Measurements from ENCODE around the gene EFHD2. TPM values are rescaled to one million over a fixed set of nuclear protein-coding genes. Genes with fewer than 3 reads are reported as not detected.

Gene EFHD2
- total RNA-seq, 2 donors from 2014 or later = 36.0 to 71.3 TPM

DNA sequence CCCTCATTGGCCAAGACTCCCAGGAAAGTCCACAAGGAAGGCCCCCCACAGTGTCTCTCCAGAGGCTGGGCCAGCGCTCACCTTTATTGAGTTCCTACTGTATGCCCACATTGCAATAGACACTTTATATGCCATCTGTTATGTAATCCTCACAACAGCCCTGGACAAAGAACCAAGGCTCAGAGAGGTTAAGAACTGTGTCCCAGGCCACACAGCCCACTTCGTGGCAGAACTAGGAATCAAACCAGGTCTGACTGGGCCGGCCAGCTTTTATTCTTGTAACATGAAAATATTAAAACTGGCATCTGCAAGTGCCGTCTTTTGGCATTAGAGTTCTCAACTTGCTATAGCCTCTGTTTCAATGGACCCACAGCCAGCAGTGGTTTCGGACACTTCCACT, 33.1 kb downstream of the EFHD2 start:
- TF ChIP-seq, protein P1, sequence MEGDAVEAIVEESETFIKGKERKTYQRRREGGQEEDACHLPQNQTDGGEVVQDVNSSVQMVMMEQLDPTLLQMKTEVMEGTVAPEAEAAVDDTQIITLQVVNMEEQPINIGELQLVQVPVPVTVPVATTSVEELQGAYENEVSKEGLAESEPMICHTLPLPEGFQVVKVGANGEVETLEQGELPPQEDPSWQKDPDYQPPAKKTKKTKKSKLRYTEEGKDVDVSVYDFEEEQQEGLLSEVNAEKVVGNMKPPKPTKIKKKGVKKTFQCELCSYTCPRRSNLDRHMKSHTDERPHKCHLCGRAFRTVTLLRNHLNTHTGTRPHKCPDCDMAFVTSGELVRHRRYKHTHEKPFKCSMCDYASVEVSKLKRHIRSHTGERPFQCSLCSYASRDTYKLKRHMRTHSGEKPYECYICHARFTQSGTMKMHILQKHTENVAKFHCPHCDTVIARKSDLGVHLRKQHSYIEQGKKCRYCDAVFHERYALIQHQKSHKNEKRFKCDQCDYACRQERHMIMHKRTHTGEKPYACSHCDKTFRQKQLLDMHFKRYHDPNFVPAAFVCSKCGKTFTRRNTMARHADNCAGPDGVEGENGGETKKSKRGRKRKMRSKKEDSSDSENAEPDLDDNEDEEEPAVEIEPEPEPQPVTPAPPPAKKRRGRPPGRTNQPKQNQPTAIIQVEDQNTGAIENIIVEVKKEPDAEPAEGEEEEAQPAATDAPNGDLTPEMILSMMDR (IDR thresholded peaks at IDR 0.05) = no peak
- H3K36me3 ChIP-seq = no peaks in the 10 kb centered on the region
- H3K4me3 ChIP-seq = no peak overlapping the region
- ATAC-seq (ENCODE audit: insufficient number of reproducible peaks, low FRiP score, low read depth) = no peak
- no peak overlapping the region for H3K27ac ChIP-seq
- H3K9me3 ChIP-seq = no peaks in the 10 kb centered on the region
- no peaks in the 10 kb centered on the region for H3K27me3 ChIP-seq (replicated peaks; ENCODE audit: insufficient read depth)
- H3K4me1 ChIP-seq (ENCODE audit: control insufficient read depth in 1 of 2, low read depth in 2 of 2) = no peaks in the 10 kb centered on the region
- DNase-seq (ENCODE audit: low spot score) = no peak

DNA sequence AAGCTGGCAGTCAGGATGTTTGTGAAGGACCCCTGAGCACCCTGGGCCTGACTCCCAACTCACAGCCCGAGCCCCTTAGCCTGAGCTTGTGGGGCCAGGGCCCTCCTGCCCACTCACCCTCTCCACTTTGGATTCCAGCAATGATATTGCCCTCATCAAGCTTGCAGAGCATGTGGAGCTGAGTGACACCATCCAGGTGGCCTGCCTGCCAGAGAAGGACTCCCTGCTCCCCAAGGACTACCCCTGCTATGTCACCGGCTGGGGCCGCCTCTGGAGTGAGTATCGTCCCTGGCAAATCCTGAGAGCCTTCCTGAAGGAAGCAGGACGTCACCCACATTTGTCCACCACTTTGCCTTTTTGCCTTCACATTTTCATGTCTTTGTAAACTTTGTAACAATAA, 33.6 kb downstream of the EFHD2 start:
- H3K9me3 ChIP-seq = no peaks in the 10 kb centered on the region
- DNase-seq (ENCODE audit: low spot score) (no peak), ATAC-seq (ENCODE audit: insufficient number of reproducible peaks, low FRiP score, low read depth) (no peak)
- no peak overlapping the region for H3K4me3 ChIP-seq
- no peaks in the 10 kb centered on the region for H3K36me3 ChIP-seq
- H3K27me3 ChIP-seq (replicated peaks; ENCODE audit: insufficient read depth) = no peaks in the 10 kb centered on the region
- TF ChIP-seq, protein P1 (IDR thresholded peaks at IDR 0.05) = no peak
- H3K4me1 ChIP-seq (ENCODE audit: control insufficient read depth in 1 of 2, low read depth in 2 of 2) = no peaks in the 10 kb centered on the region
- H3K27ac ChIP-seq = no peak overlapping the region

- Histone ChIP-seq H3K27ac (no peak overlapping the region), H3K27me3 (replicated peaks; ENCODE audit: insufficient read depth) (no peaks in the 10 kb centered on the region), H3K9me3 (no peaks in the 10 kb centered on the region), H3K4me1 (ENCODE audit: control insufficient read depth in 1 of 2, low read depth in 2 of 2) (no peaks in the 10 kb centered on the region), H3K36me3 (no peaks in the 10 kb centered on the region), H3K4me3 (no peak overlapping the region)
- TF ChIP-seq, protein P1 (IDR thresholded peaks at IDR 0.05) = no peak
- no peak for DNase-seq (ENCODE audit: low spot score)
- no peak for ATAC-seq (ENCODE audit: insufficient number of reproducible peaks, low FRiP score, low read depth)
These were observed 35.0 kb downstream of the EFHD2 start for GRCh38 chr1:15444468-15445389.

DNA sequence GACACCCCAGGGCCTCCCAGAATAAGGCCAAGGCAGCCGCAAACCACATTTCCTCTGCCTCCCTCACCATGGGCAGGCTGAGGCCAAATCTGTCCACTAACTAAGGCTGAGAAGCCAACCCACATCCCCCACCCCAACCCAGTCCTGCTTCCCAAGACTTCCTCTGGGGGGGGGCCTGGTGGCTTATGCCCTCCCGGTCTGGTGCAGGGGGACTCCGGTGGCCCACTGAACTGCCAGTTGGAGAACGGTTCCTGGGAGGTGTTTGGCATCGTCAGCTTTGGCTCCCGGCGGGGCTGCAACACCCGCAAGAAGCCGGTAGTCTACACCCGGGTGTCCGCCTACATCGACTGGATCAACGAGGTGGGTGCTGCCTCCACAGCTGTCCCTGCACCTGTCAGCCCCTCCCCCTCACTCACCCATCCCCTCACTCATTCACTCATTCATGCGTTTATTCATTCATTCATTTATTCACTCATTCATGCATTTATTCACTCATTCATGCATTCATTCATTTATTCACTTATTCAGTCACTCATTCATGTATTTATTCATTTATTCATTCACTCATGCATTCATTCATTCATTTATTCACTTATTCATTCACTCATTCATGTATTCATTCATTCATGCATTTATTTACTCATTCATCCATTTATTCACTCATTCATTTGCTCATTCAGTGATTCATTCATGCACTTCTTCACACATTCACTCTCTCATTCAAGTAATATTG, 35.9 kb downstream of the EFHD2 start:
- no peaks in the 10 kb centered on the region for H3K27me3 ChIP-seq (replicated peaks; ENCODE audit: insufficient read depth)
- ATAC-seq (ENCODE audit: insufficient number of reproducible peaks, low FRiP score, low read depth) = no peak
- TF ChIP-seq, protein P1 (IDR thresholded peaks at IDR 0.05) = no peak

DNA sequence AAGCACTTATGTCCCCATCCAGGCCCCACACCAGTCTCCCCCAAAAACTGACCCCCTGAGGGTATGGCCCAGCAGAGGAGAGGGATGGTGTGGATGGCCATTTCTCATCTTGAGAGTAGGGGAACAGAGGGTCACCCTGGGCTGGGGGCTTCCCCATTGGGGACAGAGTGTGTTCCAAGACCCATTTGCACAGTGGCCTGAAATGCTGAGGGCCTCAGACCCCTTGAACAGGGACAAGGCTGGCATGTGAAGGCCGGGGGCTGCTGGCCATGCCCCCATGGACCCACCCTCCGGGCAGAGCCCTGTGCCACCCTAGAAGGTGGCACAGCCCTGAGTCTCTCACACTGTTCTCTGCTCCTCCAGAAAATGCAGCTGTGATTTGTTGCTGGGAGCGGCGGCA, 36.5 kb downstream of the EFHD2 start:
- no peak overlapping the region for H3K27ac ChIP-seq
- DNase-seq (ENCODE audit: low spot score) = no peak
- TF ChIP-seq, protein P1 (IDR thresholded peaks at IDR 0.05) = no peak
- no peaks in the 10 kb centered on the region for H3K27me3 ChIP-seq (replicated peaks; ENCODE audit: insufficient read depth)
- H3K9me3 ChIP-seq = no peaks in the 10 kb centered on the region
- ATAC-seq (ENCODE audit: insufficient number of reproducible peaks, low FRiP score, low read depth) = no peak
- no peaks in the 10 kb centered on the region for H3K36me3 ChIP-seq
- no peaks in the 10 kb centered on the region for H3K4me1 ChIP-seq (ENCODE audit: control insufficient read depth in 1 of 2, low read depth in 2 of 2)
- H3K4me3 ChIP-seq = no peak overlapping the region

More for the DNA sequence above, 35.9 kb downstream of the EFHD2 start:
- H3K4me3 ChIP-seq = no peak overlapping the region
- no peak overlapping the region for H3K27ac ChIP-seq
- no peaks in the 10 kb centered on the region for H3K9me3 ChIP-seq
- no peaks in the 10 kb centered on the region for H3K4me1 ChIP-seq (ENCODE audit: control insufficient read depth in 1 of 2, low read depth in 2 of 2)
- no peak for DNase-seq (ENCODE audit: low spot score)
- H3K36me3 ChIP-seq = no peaks in the 10 kb centered on the region
